ENCODE results near the gene SPPL2A.
A peak's percentile ranks its signal among the peaks of the same experiment; 100 is the strongest.

Gene SPPL2A

GRCh38 chr15:50765195-50765967, at the start of gene SPPL2A:
Gene SPPL2A, minus strand, starts transcription at chr15:50765706. Its CDS starts 173 bp downstream, at chr15:50765533.
- no peaks in the 10 kb centered on the region for H3K36me3 ChIP-seq (replicated peaks; ENCODE audit: insufficient read depth, low read length)
- H3K4me2 ChIP-seq (ENCODE audit: low read depth, low read length): peak within 1 kb of the TSS; percentile 97
- peak within 1 kb of the TSS; percentile 75; the same call in 1 of the 2 replicates for H3K27ac ChIP-seq (ENCODE audit: low read length)
- 0 out of 2 replicates have a peak, but pooled peaks cover 2% of the 10 kb centered on the region for H4K20me1 ChIP-seq (ENCODE audit: insufficient read depth, low read length)
- peak within 1 kb of the TSS; percentile 99 for H2AFZ ChIP-seq (ENCODE audit: low read length)
- H3K4me1 ChIP-seq (ENCODE audit: low read length): peaks cover 9% of the 10 kb centered on the region
- no peaks in the 10 kb centered on the region for H3K9me2 ChIP-seq (replicated peaks; ENCODE audit: insufficient read depth, low read length)
- no peaks in the 10 kb centered on the region for H3K27me3 ChIP-seq (replicated peaks; ENCODE audit: insufficient read depth, low read length)
- H3K79me2 ChIP-seq (ENCODE audit: low read length): peaks cover 40% of the 10 kb centered on the region
- peaks cover 21% of the 10 kb centered on the region for H3F3A ChIP-seq (ENCODE audit: insufficient read depth, low read length)
- peak; percentile 74 for DNase-seq
- no peaks in the 10 kb centered on the region for H3K9me3 ChIP-seq (replicated peaks; ENCODE audit: insufficient read depth, low read length)
- no peak for TF ChIP-seq CTCF (IDR thresholded peaks at IDR 0.05; ENCODE audit: low read length)
- no peak for TF ChIP-seq EZH2 (optimal IDR thresholded peaks at IDR 0.05; ENCODE audit: low read depth, low read length)
- no peak for TF ChIP-seq EZH2phosphoT487 (IDR thresholded peaks at IDR 0.05; ENCODE audit: low read length)
- peak within 1 kb of the TSS; percentile 90 for H3K4me3 ChIP-seq (ENCODE audit: low read length)
- peak within 1 kb of the TSS; percentile 82 for H3K9ac ChIP-seq (ENCODE audit: low read length)

GRCh38 chr15:50814634-50815033, 49.1 kb upstream of the SPPL2A start:
- no peak overlapping the region for H3K4me3 ChIP-seq (ENCODE audit: low read length)
- H2AFZ ChIP-seq (ENCODE audit: low read length): no peak overlapping the region
- H3K9ac ChIP-seq (ENCODE audit: low read length): no peak overlapping the region
- no peaks in the 10 kb centered on the region for H3K36me3 ChIP-seq (replicated peaks; ENCODE audit: insufficient read depth, low read length)
- no peak for TF ChIP-seq CTCF (IDR thresholded peaks at IDR 0.05; ENCODE audit: low read length)
- no peak for TF ChIP-seq EZH2phosphoT487 (IDR thresholded peaks at IDR 0.05; ENCODE audit: low read length)
- no peak for TF ChIP-seq EZH2 (optimal IDR thresholded peaks at IDR 0.05; ENCODE audit: low read depth, low read length)
- no peaks in the 10 kb centered on the region for H3K27me3 ChIP-seq (replicated peaks; ENCODE audit: insufficient read depth, low read length)
- H3K4me1 ChIP-seq (ENCODE audit: low read length): no peaks in the 10 kb centered on the region
- H3K4me2 ChIP-seq (ENCODE audit: low read depth, low read length): no peak overlapping the region
- no peak for DNase-seq
- H3K27ac ChIP-seq (ENCODE audit: low read length): no peak overlapping the region
- H3K79me2 ChIP-seq (ENCODE audit: low read length): no peaks in the 10 kb centered on the region
- no peaks in the 10 kb centered on the region for H3K9me3 ChIP-seq (replicated peaks; ENCODE audit: insufficient read depth, low read length)
- H3K9me2 ChIP-seq (replicated peaks; ENCODE audit: insufficient read depth, low read length): no peaks in the 10 kb centered on the region
- no peaks in the 10 kb centered on the region for H4K20me1 ChIP-seq (ENCODE audit: insufficient read depth, low read length)
- no peaks in the 10 kb centered on the region for H3F3A ChIP-seq (ENCODE audit: insufficient read depth, low read length)

GRCh38 chr15:50813865-50814264, 48.4 kb upstream of the SPPL2A start:
- DNase-seq: no peak
- Histone ChIP-seq H4K20me1 (ENCODE audit: insufficient read depth, low read length) (no peaks in the 10 kb centered on the region), H3K9ac (ENCODE audit: low read length) (no peak overlapping the region), H3K79me2 (ENCODE audit: low read length) (no peaks in the 10 kb centered on the region), H3K9me2 (replicated peaks; ENCODE audit: insufficient read depth, low read length) (no peaks in the 10 kb centered on the region), H3K4me3 (ENCODE audit: low read length) (no peak overlapping the region), H3K4me1 (ENCODE audit: low read length) (no peaks in the 10 kb centered on the region), H3K27ac (ENCODE audit: low read length) (no peak overlapping the region), H2AFZ (ENCODE audit: low read length) (no peak overlapping the region), H3K4me2 (ENCODE audit: low read depth, low read length) (no peak overlapping the region), H3F3A (ENCODE audit: insufficient read depth, low read length) (no peaks in the 10 kb centered on the region), H3K9me3 (replicated peaks; ENCODE audit: insufficient read depth, low read length) (no peaks in the 10 kb centered on the region), H3K36me3 (replicated peaks; ENCODE audit: insufficient read depth, low read length) (no peaks in the 10 kb centered on the region), H3K27me3 (replicated peaks; ENCODE audit: insufficient read depth, low read length) (no peaks in the 10 kb centered on the region)
- TF ChIP-seq EZH2 (optimal IDR thresholded peaks at IDR 0.05; ENCODE audit: low read depth, low read length) (no peak), CTCF (IDR thresholded peaks at IDR 0.05; ENCODE audit: low read length) (no peak), EZH2phosphoT487 (IDR thresholded peaks at IDR 0.05; ENCODE audit: low read length) (no peak)

Measured in MM.1S (cell line).